ENCODE results near the gene ALG14. TPM values are rescaled to one million over a fixed set of nuclear protein-coding genes. Genes with fewer than 3 reads are reported as not detected.

ALG14 gene
- total and polyA plus RNA-seq, 2 donors (not counting 3 experiments of a cell fraction or from before 2014, with no cell fraction given): 2.6 to 8.6 TPM

- no peaks in the 10 kb centered on the region for H3K36me3 ChIP-seq (ENCODE audit: control insufficient read depth in 2 of 2, extremely low read depth in 1 of 2, insufficient read depth in 2 of 2, low read length in 2 of 2)
- intact Hi-C loops (cut with micrococcal nuclease) (loop anchor here (2.0 kb wide), 1 partner anchor 15 kb away; no protein-coding TSS in a partner anchor), dilution Hi-C loops (cut with MboI; ENCODE audit: extremely low pct_ligation_motif_present, low sequenced_read_pairs) (no loop called here)
- no peak overlapping the region for H2AFZ ChIP-seq (ENCODE audit: low read depth, low read length)
- no peak overlapping the region for H3K9ac ChIP-seq (replicated peaks; ENCODE audit: extremely low read depth, insufficient read depth, low read length)
- TF ChIP-seq JUN (IDR thresholded peaks at IDR 0.05; ENCODE audit: borderline replicate concordance, insufficient read depth, insufficient read length, low read depth): no peak
- no peak for TF ChIP-seq POLR2A (IDR thresholded peaks at IDR 0.05; ENCODE audit: low read depth, low read length)
- no peak for TF ChIP-seq GATA2 (IDR thresholded peaks at IDR 0.05; ENCODE audit: insufficient read depth, insufficient read length, low read depth, low read length)
- TF ChIP-seq MAX (IDR thresholded peaks at IDR 0.05; ENCODE audit: insufficient read depth, insufficient read length): no peak
- no peak for TF ChIP-seq POLR2AphosphoS5 (IDR thresholded peaks at IDR 0.05; ENCODE audit: insufficient read depth, low read depth, low read length)
- no peak for TF ChIP-seq CTCF (IDR thresholded peaks at IDR 0.05; ENCODE audit: extremely low read depth in 1 of 2, insufficient read depth in 1 of 2, low read depth in 1 of 2, low read length in 2 of 2)
- TF ChIP-seq EZH2 (IDR thresholded peaks at IDR 0.05; ENCODE audit: borderline replicate concordance, low read depth, low read length, severe bottlenecking): no peak
- TF ChIP-seq FOS (IDR thresholded peaks at IDR 0.05; ENCODE audit: borderline replicate concordance, insufficient read depth, low read length): no peak
- TF ChIP-seq MYC (IDR thresholded peaks at IDR 0.05; ENCODE audit: low read depth, low read length): no peak
- ChIA-PET POLR2A (no interaction called here), CTCF (interaction anchor here (1.1 to 2.4 kb wide), 2 partner anchors 41 to 80 kb away, joined by 4 to 19 read pairs; no protein-coding TSS in a partner anchor)
- H3K4me3 ChIP-seq (replicated peaks in 1 of 3; ENCODE audit: insufficient read depth in 1 of 3, low read depth in 1 of 3, low read length in 3 of 3): no peak overlapping the region
- no peak for FAIRE-seq
- no peak for DNase-seq (ENCODE audit: low read depth, low spot score)
- no peak overlapping the region for H3K4me2 ChIP-seq (ENCODE audit: insufficient read depth, low read length)
- no peaks in the 10 kb centered on the region for H3K27me3 ChIP-seq (ENCODE audit: control insufficient read depth in 2 of 2, insufficient read depth in 2 of 2, low read length in 2 of 2)
- no peaks in the 10 kb centered on the region for H3K9me1 ChIP-seq (replicated peaks; ENCODE audit: control insufficient read depth, extremely low read depth, insufficient read depth, low read length)
- no peaks in the 10 kb centered on the region for H4K20me1 ChIP-seq (replicated peaks; ENCODE audit: control insufficient read depth, extremely low read depth, insufficient read depth, low read length)
- no peak overlapping the region for H3K27ac ChIP-seq (ENCODE audit: insufficient read depth, low read depth, low read length)
- no peaks in the 10 kb centered on the region for H3K9me3 ChIP-seq (replicated peaks; ENCODE audit: control insufficient read depth, insufficient read depth, low read length)
- no TSS peak for BruUV-seq (replicated peaks)
- H3K79me2 ChIP-seq (ENCODE audit: control insufficient read depth, insufficient read depth, low read length): no peaks in the 10 kb centered on the region
- peaks cover 17% of the 10 kb centered on the region for H3K4me1 ChIP-seq (ENCODE audit: control insufficient read depth, extremely low read depth, insufficient read depth, low read length)
Observed at GRCh38 chr1:94961988-94962387, 110.8 kb downstream of the ALG14 start.

Data from endothelial cell of umbilical vein (primary cell).